ENCODE results near the gene NUDT4B.
"Not testable (repeated sequence)": the region's sequence is repeated elsewhere in the genome, so short reads cannot be mapped to it uniquely, and the experiment has no call there.

The NUDT4B gene

GRCh38 chr1:148748563-148749334 is at the start of gene NUDT4B:
TSS of gene NUDT4B (plus strand) at chr1:148748774. CDS start at chr1:148748953, 179 bp downstream.
- DNase-seq (ENCODE audit: low read depth), result not testable (repeated sequence)

- DNase-seq (ENCODE audit: low read depth), result not testable (repeated sequence)
Observed at GRCh38 chr1:148699357-148699756, 49.2 kb upstream of the NUDT4B start.

- DNase-seq (ENCODE audit: low read depth), result not testable (repeated sequence)
Observed at GRCh38 chr1:148702242-148702641, 46.3 kb upstream of the NUDT4B start.

GRCh38 chr1:148703973-148704591 is 44.5 kb upstream of the NUDT4B start:
- DNase-seq (ENCODE audit: low read depth), result not testable (repeated sequence)

GRCh38 chr1:148705316-148705948 is 43.1 kb upstream of the NUDT4B start:
- DNase-seq (ENCODE audit: low read depth), result not testable (repeated sequence)

- not testable (repeated sequence) for DNase-seq (ENCODE audit: low read depth)
Observed at GRCh38 chr1:148708779-148709333, 39.7 kb upstream of the NUDT4B start.

- not testable (repeated sequence) for DNase-seq (ENCODE audit: low read depth)
Observed at GRCh38 chr1:148710772-148711523, 37.6 kb upstream of the NUDT4B start.

GRCh38 chr1:148712353-148712752 is 36.2 kb upstream of the NUDT4B start:
- DNase-seq (ENCODE audit: low read depth), result not testable (repeated sequence)

- not testable (repeated sequence) for DNase-seq (ENCODE audit: low read depth)
Observed at GRCh38 chr1:148715518-148715917, 33.1 kb upstream of the NUDT4B start.

- not testable (repeated sequence) for DNase-seq (ENCODE audit: low read depth)
Observed at GRCh38 chr1:148716966-148717520, 31.5 kb upstream of the NUDT4B start.

GRCh38 chr1:148720918-148721317 is 27.7 kb upstream of the NUDT4B start:
- not testable (repeated sequence) for DNase-seq (ENCODE audit: low read depth)

GRCh38 chr1:148722758-148723157 is 25.8 kb upstream of the NUDT4B start:
- DNase-seq (ENCODE audit: low read depth), result not testable (repeated sequence)

- DNase-seq (ENCODE audit: low read depth), result not testable (repeated sequence)
Observed at GRCh38 chr1:148723515-148723914, 25.1 kb upstream of the NUDT4B start.

- not testable (repeated sequence) for DNase-seq (ENCODE audit: low read depth)
Observed at GRCh38 chr1:148724872-148725271, 23.7 kb upstream of the NUDT4B start.

GRCh38 chr1:148727862-148728261 is 20.7 kb upstream of the NUDT4B start:
- not testable (repeated sequence) for DNase-seq (ENCODE audit: low read depth)

GRCh38 chr1:148729128-148729527 is 19.4 kb upstream of the NUDT4B start:
- DNase-seq (ENCODE audit: low read depth), result not testable (repeated sequence)

GRCh38 chr1:148729541-148729940 is 19.0 kb upstream of the NUDT4B start:
- DNase-seq (ENCODE audit: low read depth), result not testable (repeated sequence)

GRCh38 chr1:148732277-148732676 is 16.3 kb upstream of the NUDT4B start:
- DNase-seq (ENCODE audit: low read depth), result not testable (repeated sequence)

- not testable (repeated sequence) for DNase-seq (ENCODE audit: low read depth)
Observed at GRCh38 chr1:148733585-148734310, 14.8 kb upstream of the NUDT4B start.

GRCh38 chr1:148734311-148734662 is 14.3 kb upstream of the NUDT4B start:
- not testable (repeated sequence) for DNase-seq (ENCODE audit: low read depth)

- DNase-seq (ENCODE audit: low read depth), result not testable (repeated sequence)
Observed at GRCh38 chr1:148735538-148735937, 13.0 kb upstream of the NUDT4B start.

Data from HS-27A (cell line).